ENCODE data around the gene MEF2B.

The MEF2B gene

GRCh38 chr19:19171821-19172532, 1.9 kb upstream of the MEF2B start:
- no peak for DNase-seq (ENCODE audit: low spot score)
- ChIA-PET CTCF (no interaction called here), POLR2A (ENCODE audit: low non-redundant PET) (no interaction called here)
- TF ChIP-seq CTCF (conservative IDR thresholded peaks at IDR 0.05; ENCODE audit: low read depth): no peak
- H3K27ac ChIP-seq: peak overlapping the region; percentile 25

- DNase-seq (ENCODE audit: low spot score): no peak
- TF ChIP-seq CTCF (conservative IDR thresholded peaks at IDR 0.05; ENCODE audit: low read depth): no peak
- CTCF ChIA-PET: no interaction called here
- no peak overlapping the region for H3K27ac ChIP-seq
- POLR2A ChIA-PET (ENCODE audit: low non-redundant PET): no interaction called here
These were observed 1.0 kb upstream of the MEF2B start for GRCh38 chr19:19170873-19171672.

- no peak for DNase-seq (ENCODE audit: low spot score)
- CTCF ChIA-PET: interaction anchor here (0.6 to 0.9 kb wide), 2 partner anchors 24 to 323 kb away, joined by 4 to 7 read pairs; no protein-coding TSS in a partner anchor
- TF ChIP-seq CTCF (conservative IDR thresholded peaks at IDR 0.05; ENCODE audit: low read depth): no peak
- no peak overlapping the region for H3K27ac ChIP-seq
- POLR2A ChIA-PET (ENCODE audit: low non-redundant PET): interaction anchor here (0.7 kb wide), 1 partner anchor 13 kb away, joined by 3 read pairs; no protein-coding TSS in a partner anchor
These were observed 619 bp downstream of the MEF2B start for GRCh38 chr19:19169236-19170052.

- CTCF ChIA-PET: no interaction called here
These were observed 2.5 kb downstream of the MEF2B start for GRCh38 chr19:19167612-19168011.

GRCh38 chr19:19165396-19165795, 4.7 kb downstream of the MEF2B start:
- no peak overlapping the region for H3K27ac ChIP-seq
- TF ChIP-seq CTCF (conservative IDR thresholded peaks at IDR 0.05; ENCODE audit: low read depth): no peak
- CTCF ChIA-PET: no interaction called here

More at GRCh38 chr19:19167612-19168011, 2.5 kb downstream of the MEF2B start:
- POLR2A ChIA-PET (ENCODE audit: low non-redundant PET): no interaction called here
- TF ChIP-seq CTCF (conservative IDR thresholded peaks at IDR 0.05; ENCODE audit: low read depth): no peak
- no peak overlapping the region for H3K27ac ChIP-seq
- no peak for DNase-seq (ENCODE audit: low spot score)

GRCh38 chr19:19162495-19162894, 7.6 kb downstream of the MEF2B start:
- no peak overlapping the region for H3K27ac ChIP-seq
- ChIA-PET CTCF (no interaction called here), POLR2A (ENCODE audit: low non-redundant PET) (no interaction called here)
- no peak for DNase-seq (ENCODE audit: low spot score)
- TF ChIP-seq CTCF (conservative IDR thresholded peaks at IDR 0.05; ENCODE audit: low read depth): no peak

More at GRCh38 chr19:19165396-19165795, 4.7 kb downstream of the MEF2B start:
- DNase-seq (ENCODE audit: low spot score): no peak
- POLR2A ChIA-PET (ENCODE audit: low non-redundant PET): no interaction called here

Data from RWPE1 (cell line).